ENCODE measurements around the gene SLC35F3.

The SLC35F3 gene

GRCh38 chr1:234175363-234175762 is 270.9 kb downstream of the SLC35F3 start:
- no peak for TF ChIP-seq REST (IDR thresholded peaks at IDR 0.05; ENCODE audit: low read depth)
- TF ChIP-seq USF1 (IDR thresholded peaks at IDR 0.05), result no peak
- no peak for TF ChIP-seq CEBPB (IDR thresholded peaks at IDR 0.05)
- no peak for TF ChIP-seq TEAD4 (IDR thresholded peaks at IDR 0.05)
- no peak for TF ChIP-seq YY1 (IDR thresholded peaks at IDR 0.05; ENCODE audit: low read depth)
- no peak for TF ChIP-seq ZBTB7A (IDR thresholded peaks at IDR 0.05; ENCODE audit: low read depth)
- no peak for TF ChIP-seq TCF12 (IDR thresholded peaks at IDR 0.05; ENCODE audit: low read depth)
- TF ChIP-seq TAF1 (IDR thresholded peaks at IDR 0.05; ENCODE audit: low read depth), result no peak
- TF ChIP-seq EGR1 (IDR thresholded peaks at IDR 0.05), result no peak
- no peak for TF ChIP-seq MAX (IDR thresholded peaks at IDR 0.05)
- TF ChIP-seq CREB1 (IDR thresholded peaks at IDR 0.05; ENCODE audit: low read depth), result no peak
- no peak for TF ChIP-seq EP300 (IDR thresholded peaks at IDR 0.05; ENCODE audit: borderline replicate concordance)
- no peak for TF ChIP-seq FOXM1 (IDR thresholded peaks at IDR 0.05; ENCODE audit: borderline replicate concordance, low read depth)
- TF ChIP-seq RAD21 (IDR thresholded peaks at IDR 0.05; ENCODE audit: low read depth), result no peak
- no peak for TF ChIP-seq NFIC (IDR thresholded peaks at IDR 0.05)

- TF ChIP-seq RAD21 (IDR thresholded peaks at IDR 0.05; ENCODE audit: low read depth) (no peak), FOXM1 (IDR thresholded peaks at IDR 0.05; ENCODE audit: borderline replicate concordance, low read depth) (no peak), MAX (IDR thresholded peaks at IDR 0.05) (no peak), CEBPB (IDR thresholded peaks at IDR 0.05) (no peak), YY1 (IDR thresholded peaks at IDR 0.05; ENCODE audit: low read depth) (no peak), CREB1 (IDR thresholded peaks at IDR 0.05; ENCODE audit: low read depth) (no peak), NFIC (IDR thresholded peaks at IDR 0.05) (no peak), REST (IDR thresholded peaks at IDR 0.05; ENCODE audit: low read depth) (no peak), TAF1 (IDR thresholded peaks at IDR 0.05; ENCODE audit: low read depth) (no peak), EP300 (IDR thresholded peaks at IDR 0.05; ENCODE audit: borderline replicate concordance) (no peak), ZBTB7A (IDR thresholded peaks at IDR 0.05; ENCODE audit: low read depth) (no peak), EGR1 (IDR thresholded peaks at IDR 0.05) (no peak), USF1 (IDR thresholded peaks at IDR 0.05) (no peak)
These were observed 271.5 kb downstream of the SLC35F3 start for GRCh38 chr1:234176000-234176399.

GRCh38 chr1:234185438-234185837 is 281.0 kb downstream of the SLC35F3 start:
- TF ChIP-seq ZBTB7A (IDR thresholded peaks at IDR 0.05; ENCODE audit: low read depth), result no peak
- TF ChIP-seq TEAD4 (IDR thresholded peaks at IDR 0.05), result no peak
- no peak for TF ChIP-seq NFIC (IDR thresholded peaks at IDR 0.05)
- TF ChIP-seq USF1 (IDR thresholded peaks at IDR 0.05), result no peak
- no peak for TF ChIP-seq FOXM1 (IDR thresholded peaks at IDR 0.05; ENCODE audit: borderline replicate concordance, low read depth)
- no peak for TF ChIP-seq MAX (IDR thresholded peaks at IDR 0.05)
- no peak for TF ChIP-seq RAD21 (IDR thresholded peaks at IDR 0.05; ENCODE audit: low read depth)

GRCh38 chr1:234186037-234186688 is 281.7 kb downstream of the SLC35F3 start:
- TF ChIP-seq CEBPB (IDR thresholded peaks at IDR 0.05) (no peak), ZBTB7A (IDR thresholded peaks at IDR 0.05; ENCODE audit: low read depth) (no peak)

GRCh38 chr1:234188454-234188792 is 283.9 kb downstream of the SLC35F3 start:
- TF ChIP-seq RAD21 (IDR thresholded peaks at IDR 0.05; ENCODE audit: low read depth), result 0 out of 2 replicates have a peak, but pooled peaks have one; percentile 11
- TF ChIP-seq TAF1 (IDR thresholded peaks at IDR 0.05; ENCODE audit: low read depth), result no peak

- no peak for TF ChIP-seq CEBPB (IDR thresholded peaks at IDR 0.05)
- TF ChIP-seq EGR1 (IDR thresholded peaks at IDR 0.05), result no peak
- no peak for TF ChIP-seq YY1 (IDR thresholded peaks at IDR 0.05; ENCODE audit: low read depth)
- no peak for TF ChIP-seq FOXM1 (IDR thresholded peaks at IDR 0.05; ENCODE audit: borderline replicate concordance, low read depth)
These were observed 293.4 kb downstream of the SLC35F3 start for GRCh38 chr1:234197839-234198238.

All from Ishikawa (cell line).